Skin epidermis (tissue), 12 donors: ENCODE measurements around the gene ENO1.
"Not testable (repeated sequence)": the region's sequence is repeated elsewhere in the genome, so short reads cannot be mapped to it uniquely, and the experiment has no call there.

Experiments used
- H3K27ac ChIP-seq, 21 experiments: fragments of 200-600 bp; sonication (generic) in 11 of 21; one replicate each; pipeline ENCODE4 v1.5.0; 2020; ENCODE audit warnings: mild to moderate bottlenecking in 3 of 21, inconsistent platforms in 2 of 21, moderate library complexity in 2 of 21
- H3K4me3 ChIP-seq, 7 experiments: fragments of 200-600 bp; sonication (generic) in 2 of 7; one replicate each; pipeline ENCODE4 v1.5.0; 2020; ENCODE audit warnings: inconsistent platforms in 2 of 7, mild to moderate bottlenecking in 2 of 7, moderate library complexity in 1 of 7

Gene ENO1

DNA sequence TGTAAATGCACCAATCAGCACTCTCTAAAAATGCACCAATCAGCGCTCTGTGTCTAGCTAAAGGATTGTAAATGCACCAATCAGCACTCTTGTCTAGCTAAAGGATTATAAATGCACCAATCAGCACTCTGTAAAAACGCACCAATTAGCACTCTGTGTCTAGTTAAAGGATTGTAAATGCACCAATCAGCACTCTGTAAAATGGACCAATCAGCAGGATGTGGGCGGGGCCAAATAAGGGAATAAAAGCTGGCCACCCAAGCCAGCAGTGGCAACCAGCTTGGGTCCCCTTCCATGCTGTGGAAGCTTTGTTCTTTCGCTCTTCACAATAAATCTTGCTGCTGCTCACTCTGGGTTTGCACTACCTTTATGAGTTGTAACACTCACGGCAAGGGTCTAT lies 19.9 kb upstream of the ENO1 start:
- H3K4me3 ChIP-seq: not testable (repeated sequence)
- H3K27ac ChIP-seq: peak overlapping the region in 8 of 21 experiments; percentile 6 to 69 (median 48)

DNA sequence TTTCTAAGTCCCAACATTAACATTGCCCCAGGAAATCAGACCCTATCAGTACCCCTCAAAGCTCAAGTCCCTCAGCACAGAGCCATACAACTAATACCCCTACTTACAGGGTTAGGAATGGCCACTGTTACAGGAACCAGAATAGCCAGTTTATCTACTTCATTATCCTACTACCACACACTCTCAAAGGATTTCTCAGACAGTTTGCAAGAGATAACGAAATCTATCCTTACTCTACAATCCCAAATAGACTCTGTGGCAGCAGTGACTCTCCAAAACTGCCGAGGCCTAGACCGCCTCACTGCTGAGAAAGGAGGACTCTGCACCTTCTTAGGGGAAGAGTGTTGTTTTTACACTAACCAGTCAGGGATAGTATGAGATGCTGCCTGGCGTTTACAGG lies 19.0 kb upstream of the ENO1 start:
- not testable (repeated sequence) for H3K4me3 ChIP-seq
- peak overlapping the region in 8 of 21 experiments; percentile 4 to 69 (median 48) for H3K27ac ChIP-seq

DNA sequence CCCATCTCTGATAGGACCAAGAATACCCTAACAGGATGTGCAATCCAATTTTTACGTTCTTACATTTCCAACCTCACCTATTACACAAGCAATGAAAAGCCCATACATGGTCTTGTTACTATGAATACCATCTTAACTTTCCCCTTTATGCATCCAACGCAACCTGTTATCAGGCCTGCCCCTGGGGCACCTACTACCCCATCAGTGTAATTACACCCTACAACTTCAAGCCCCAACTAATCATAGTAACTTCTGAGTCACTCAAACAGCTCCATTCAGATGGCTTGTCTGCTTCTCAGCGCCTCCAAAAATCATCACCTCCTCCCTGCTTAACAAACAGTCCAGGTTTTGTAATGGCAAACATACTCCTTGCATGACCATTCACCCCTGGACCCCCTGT lies 18.3 kb upstream of the ENO1 start:
- peak overlapping the region in 7 of 21 experiments; percentile 15 to 50 (median 34) for H3K27ac ChIP-seq
- H3K4me3 ChIP-seq: not testable (repeated sequence)

DNA sequence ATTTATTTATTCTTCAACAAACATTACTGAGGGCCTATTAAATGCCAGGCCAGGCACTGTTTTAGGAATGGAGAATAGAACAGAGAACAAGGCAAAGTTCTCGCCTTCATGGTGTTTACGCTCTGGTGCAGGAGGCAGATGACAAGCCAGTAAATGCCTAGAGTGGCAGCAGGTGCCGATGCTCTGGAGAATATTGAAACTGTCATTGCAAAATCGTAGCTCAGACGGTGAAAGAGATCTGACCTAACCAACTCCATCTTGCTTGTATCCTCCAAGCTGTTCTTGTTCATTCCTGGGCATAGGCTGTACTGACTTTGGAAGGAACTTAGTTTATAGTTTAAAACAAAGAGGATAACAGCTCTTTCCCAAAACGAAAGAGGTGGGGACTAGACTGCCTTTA lies 13.5 kb upstream of the ENO1 start:
- Histone ChIP-seq H3K4me3 (no peak overlapping the region), H3K27ac (no peak overlapping the region)

DNA sequence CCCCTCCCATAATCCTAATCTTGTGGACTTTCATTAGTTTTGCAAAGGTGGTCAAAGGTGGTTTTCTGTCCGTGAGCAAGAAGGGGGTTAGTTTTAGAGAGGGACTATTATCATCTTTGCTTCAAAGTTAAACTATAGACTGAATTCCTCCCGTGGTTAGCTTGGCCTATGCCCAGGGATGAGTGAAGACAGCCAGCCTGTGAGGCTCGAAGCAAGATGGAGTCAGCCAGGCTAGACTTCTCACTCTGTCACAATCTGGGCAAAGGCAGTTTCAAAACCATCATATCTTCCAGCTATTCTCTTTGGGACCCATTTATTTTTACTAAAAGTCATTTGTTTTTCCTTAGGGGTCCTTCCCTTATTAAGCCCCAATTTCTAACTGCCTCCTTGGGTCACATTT lies 12.9 kb upstream of the ENO1 start:
- H3K27ac ChIP-seq: no peak overlapping the region
- no peak overlapping the region for H3K4me3 ChIP-seq

DNA sequence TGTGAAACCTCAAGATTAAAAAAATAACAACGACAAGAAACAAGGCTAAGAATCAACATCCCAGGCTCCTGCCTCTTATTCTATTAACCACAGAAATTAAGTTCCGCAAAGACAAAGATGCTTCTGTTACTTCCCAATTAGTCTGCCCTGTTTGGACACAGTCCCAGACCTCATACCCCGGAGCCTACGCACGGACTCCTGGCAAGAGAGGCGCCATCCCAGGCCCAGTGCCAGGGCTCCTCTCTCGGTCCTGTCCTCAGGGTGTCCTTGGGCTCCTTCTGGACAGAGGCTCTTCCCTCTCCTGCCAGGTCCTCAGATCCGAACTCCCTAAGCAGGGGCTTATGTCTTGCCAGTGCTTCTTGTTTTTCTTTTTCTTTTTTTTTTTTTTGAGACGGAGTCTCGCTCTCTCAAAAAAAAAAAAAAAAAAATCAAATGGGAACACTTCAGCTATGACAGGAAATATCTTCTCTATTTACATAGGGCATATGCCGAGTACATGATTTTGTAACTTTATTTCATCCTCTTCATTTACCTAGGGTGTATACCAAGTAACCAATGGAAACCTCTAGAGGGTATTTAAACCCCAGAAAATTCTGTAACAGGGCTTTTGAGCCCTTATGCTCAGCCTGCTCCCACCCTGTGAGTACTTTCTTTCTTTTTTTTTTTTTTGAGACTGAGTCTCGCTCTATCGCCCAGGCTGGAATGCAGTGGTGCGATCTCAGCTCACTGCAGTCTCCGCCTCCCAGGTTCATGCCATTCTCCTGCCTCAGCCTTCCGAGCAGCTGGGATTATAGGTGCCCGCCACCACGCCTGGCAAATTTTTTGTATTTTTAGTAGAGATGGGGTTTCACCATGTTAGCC lies 11.7 kb upstream of the ENO1 start:
- no peak overlapping the region for H3K4me3 ChIP-seq
- H3K27ac ChIP-seq: peak overlapping the region in 8 of 21 experiments; percentile 9 to 65 (median 47)

DNA sequence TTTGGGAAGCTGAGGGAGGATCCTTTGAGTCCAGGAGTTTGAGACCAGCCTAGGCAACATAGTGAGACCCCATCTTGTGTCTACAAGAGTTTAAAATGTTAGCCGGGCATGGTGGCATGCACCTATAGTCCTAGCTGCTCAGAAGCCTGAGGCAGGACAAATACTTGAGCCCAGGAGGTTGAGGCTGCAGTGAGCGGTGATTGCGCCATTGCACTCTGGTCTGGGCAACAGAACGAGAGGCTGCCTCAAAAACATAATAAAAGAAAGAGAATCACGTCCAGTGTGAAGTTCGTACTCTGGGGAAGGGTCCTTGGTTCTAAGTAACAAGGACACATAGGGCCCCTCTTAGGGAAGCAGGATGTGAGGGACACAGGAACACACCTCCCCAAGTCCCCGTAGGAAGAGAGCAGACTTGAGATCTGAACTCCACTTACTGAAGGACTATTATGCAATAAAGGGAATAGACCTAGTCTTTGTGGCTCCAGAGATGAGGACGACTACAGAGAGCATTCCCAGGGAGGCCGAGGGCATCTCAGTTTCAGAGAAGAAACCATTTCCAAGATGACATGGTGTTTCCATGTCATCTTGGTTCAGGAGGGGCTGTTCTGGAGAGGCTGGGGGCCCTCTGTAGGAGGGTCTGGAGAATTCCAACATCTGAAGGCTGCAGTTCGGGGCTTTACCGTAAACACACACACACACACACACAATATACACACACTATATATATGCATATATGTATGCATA lies 10.8 kb upstream of the ENO1 start:
- Histone ChIP-seq H3K27ac (peak overlapping the region in 10 of 21 experiments; percentile 3 to 64 (median 37)), H3K4me3 (no peak overlapping the region)

DNA sequence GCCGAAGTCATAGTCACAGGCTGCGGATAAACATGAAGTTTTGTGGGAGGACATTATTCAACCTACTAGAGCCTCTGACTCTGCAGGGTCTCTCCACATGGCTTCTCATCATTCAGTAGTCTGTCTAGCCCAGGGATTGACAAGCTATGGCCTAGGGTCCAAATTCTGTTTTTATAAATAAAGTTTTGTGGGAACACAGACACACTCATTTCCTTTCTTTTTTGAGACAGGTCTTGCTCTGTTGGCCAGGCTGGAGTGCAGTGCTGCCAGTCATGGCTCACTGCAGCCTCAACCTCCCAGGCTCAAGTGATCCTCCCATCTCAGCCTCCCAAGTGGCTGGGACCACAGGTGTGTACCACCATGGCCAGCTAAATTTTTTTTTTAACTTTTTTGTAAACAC lies 8.1 kb upstream of the ENO1 start:
- no peak overlapping the region for H3K27ac ChIP-seq
- no peak overlapping the region for H3K4me3 ChIP-seq

DNA sequence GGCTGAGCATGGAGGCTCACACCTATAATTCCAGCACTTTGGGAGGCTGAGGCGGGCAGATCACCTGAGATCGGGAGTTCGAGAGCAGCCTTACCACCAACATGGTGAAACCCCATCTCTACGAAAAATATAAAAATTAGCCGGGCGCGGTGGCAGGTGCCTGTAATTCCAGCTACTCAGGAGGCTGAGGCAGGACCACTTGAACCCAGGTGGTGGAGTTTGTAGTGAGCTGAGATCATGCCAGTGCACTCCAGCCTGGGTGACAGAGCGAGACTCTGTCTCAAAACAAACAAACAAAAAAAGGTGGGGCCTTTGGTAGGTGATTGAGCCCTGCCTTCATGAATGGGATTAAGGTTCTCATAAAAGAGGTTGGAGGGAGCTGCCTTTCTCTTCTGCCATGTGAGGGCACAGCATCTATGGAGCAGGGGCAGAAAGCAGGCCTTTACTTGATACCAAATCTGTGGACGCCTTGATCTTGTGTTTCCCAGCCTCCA lies 7.6 kb upstream of the ENO1 start:
- not testable (repeated sequence) for H3K27ac ChIP-seq, H3K4me3 ChIP-seq

DNA sequence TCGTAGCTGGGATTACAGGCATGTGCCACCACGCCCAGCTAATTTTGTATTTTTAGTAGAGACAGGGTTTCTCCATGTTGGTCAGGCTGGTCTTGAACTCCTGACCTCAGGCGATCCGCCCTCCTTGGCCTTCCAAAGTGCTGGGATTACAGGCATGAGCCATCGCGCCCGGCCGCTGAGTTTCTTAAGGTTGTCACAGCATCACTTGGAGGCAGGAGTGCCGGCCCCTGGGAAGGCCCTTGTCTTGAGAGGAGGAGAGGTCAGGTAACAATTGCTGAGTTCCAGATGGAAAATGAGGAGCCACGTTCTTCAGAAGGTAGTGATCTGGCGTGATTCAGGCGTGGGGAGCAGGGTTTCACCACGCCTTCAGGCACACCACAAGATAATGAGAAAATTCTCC lies 5.6 kb upstream of the ENO1 start:
- not testable (repeated sequence) for H3K4me3 ChIP-seq, H3K27ac ChIP-seq

DNA sequence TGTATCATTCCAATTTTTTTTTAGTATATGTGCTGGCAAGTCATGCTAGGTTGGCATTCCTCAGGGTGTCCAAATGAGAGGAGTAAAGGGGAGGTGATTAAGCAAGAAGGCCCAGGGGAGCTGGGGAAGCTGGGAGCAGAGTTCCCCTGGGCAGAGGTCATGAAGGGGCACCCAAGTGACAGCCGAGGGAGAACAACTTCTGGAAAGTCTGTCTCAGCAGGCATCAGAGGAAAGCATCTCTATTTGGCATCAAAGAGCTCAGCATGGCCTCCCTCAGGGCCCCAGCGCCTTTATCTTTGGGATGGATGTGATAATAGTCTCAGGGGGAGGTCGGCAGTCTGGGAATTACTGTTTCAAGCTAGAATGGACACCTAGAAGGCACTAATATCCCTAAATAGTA lies 5.0 kb upstream of the ENO1 start:
- Histone ChIP-seq H3K4me3 (no peak overlapping the region), H3K27ac (no peak overlapping the region)

DNA sequence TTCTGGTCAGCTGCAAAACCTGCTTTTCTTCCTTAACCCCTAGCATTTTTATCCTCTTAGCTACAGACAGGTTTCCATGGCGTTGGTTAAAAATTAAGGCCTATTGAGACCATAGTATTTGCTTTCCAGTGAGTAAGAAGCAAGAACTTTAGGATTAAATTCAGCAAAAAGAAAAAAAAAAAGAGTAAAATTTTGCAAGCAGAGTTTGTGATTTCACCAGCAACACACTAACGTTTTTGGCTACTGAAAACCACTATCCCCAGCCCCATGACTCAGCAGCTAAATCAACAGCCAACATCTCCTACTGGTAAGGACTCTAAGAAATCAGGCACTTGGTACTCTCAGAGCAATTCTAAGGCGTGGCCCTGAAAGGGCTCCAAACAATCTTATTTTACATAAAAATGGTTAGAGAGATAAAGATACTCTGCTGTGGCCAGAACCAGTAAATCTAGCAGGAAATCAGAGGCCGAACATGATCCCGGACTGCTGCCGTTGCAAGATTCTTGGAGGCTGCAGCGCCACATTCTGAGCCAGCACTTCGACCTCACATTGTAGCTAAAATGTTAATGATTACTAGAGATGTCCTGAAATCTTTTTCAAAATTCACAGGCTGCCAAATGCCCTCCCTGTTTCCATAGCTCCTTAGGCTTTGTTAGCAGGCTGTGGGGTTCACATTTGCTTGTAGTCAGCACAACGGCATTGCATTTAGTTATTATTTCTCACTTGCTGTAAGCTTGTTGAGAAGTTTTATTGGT lies 1.6 kb upstream of the ENO1 start:
- H3K27ac ChIP-seq: peak overlapping the region in 20 of 21 experiments; percentile 22 to 100 (median 98)
- H3K4me3 ChIP-seq: peak overlapping the region in 2 of 7 experiments; percentile 80 to 89

DNA sequence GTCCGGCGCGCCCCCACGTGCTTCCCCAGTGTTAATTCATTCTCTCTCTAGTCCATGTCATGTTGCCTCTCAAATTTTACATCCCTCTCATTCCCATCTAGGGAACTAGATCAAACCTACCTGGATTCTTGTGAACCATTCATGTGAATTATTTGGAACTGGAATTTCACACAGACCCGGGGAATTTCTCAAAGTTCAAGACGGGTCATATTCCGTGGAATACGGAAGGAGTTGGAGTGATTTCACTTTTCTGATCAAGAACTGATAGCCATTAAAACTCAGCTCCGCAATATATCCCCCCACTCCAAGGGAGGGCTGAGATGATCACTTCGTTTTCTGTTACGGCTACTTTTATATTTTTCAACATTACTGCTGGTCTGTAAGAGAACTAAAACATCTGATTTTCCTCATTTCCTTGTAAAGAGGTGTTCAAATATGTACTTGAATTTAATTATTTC lies 1.0 kb upstream of the ENO1 start:
- Histone ChIP-seq H3K4me3 (peak overlapping the region; percentile 55 to 98 (median 89)), H3K27ac (peak overlapping the region; percentile 89 to 100 (median 98))

DNA sequence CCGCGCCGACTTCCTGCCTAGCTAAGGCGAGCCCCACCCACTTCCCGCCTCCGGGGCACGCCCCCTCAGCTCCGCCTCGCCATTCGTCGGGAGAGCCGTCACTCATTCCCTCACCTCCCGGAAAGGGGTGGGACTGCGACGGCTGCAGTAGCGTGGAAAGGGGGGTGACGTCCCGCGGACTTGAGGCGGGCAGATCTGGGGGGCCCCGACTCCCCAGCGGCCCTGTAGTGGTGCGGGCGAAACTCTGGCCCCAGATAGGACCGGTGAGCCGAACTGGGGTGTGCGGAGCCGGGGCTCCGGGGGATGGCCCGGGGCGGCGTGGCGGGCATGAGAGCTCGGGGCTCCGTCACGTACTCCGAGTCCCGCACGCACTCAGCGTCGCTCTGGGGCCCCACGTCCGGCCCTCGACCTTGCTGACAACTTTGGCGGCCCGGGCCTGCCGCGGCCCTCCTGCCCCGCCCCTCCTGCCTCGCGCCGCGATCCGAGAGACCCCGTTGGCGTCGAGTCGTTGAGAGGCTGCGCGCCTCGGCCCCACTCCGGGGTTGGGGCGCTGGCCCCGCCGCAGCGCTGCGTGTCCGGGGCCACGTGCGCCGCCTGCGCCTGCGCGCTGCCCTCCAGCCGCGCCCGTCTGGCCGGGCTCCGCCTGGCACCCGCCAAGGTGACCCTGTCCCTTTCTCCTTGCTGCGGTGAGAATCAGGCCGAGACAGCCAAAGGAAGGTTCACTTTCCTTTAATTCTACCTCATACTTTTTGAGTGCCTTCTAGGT lies 395 bp upstream of the ENO1 start:
- Histone ChIP-seq H3K27ac (peak overlapping the region; percentile 89 to 100 (median 98)), H3K4me3 (peak overlapping the region; percentile 55 to 98 (median 89))

DNA sequence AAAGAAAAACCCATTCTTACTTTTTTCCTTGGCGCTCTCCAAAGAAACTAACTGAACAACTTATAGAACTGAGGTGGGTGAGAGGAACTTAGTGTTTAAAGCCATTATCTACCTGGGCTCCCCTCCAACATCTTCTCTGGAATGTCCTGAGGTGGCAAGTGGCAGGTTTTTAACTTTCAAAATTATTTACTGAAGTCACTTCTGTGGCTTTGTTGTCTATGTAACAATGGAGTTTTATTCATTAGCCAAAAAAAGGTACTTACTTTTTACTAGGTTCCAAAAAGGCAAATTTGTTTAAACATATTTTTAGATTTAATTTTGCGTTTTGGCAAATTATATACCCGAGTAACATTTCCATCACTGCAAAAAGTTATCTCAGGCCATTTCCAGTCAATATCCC lies 2.4 kb downstream of the ENO1 start:
- Histone ChIP-seq H3K4me3 (peak overlapping the region in 4 of 7 experiments; percentile 55 to 90 (median 84)), H3K27ac (peak overlapping the region in 18 of 21 experiments; percentile 9 to 100 (median 97))

DNA sequence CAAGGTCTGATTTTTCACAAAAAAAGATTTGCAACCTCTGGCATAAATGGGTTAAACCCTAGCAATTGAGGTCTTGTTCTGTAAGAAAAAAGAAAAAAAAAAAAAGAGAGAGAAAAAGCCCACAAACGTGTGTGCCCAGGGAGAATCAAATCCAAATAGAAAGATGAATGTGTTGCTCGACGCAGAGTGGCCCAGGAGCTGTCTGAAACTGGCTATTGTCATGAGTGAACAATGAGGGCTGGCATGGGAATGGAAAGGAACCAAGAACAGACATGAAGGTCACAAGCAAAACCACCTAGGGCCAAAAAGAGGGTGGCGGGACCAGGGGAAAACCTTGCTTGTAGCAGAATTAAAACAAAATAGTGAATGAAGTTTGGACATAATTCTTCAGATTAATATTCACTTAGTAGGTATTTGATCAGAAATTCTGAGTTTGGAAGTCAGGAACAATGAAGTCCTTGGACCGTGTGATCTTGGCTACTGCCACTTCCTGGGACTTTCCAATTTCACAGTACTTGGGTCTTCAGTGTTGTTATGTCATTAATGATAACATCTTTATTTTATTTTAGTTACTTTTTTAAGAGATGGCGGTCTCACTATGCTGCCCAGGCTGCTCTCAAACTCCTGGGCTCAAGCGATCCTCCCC lies 3.1 kb downstream of the ENO1 start:
- Histone ChIP-seq H3K4me3 (peak overlapping the region in 3 of 7 experiments; percentile 55 to 89 (median 80)), H3K27ac (peak overlapping the region in 19 of 21 experiments; percentile 9 to 99 (median 62))

DNA sequence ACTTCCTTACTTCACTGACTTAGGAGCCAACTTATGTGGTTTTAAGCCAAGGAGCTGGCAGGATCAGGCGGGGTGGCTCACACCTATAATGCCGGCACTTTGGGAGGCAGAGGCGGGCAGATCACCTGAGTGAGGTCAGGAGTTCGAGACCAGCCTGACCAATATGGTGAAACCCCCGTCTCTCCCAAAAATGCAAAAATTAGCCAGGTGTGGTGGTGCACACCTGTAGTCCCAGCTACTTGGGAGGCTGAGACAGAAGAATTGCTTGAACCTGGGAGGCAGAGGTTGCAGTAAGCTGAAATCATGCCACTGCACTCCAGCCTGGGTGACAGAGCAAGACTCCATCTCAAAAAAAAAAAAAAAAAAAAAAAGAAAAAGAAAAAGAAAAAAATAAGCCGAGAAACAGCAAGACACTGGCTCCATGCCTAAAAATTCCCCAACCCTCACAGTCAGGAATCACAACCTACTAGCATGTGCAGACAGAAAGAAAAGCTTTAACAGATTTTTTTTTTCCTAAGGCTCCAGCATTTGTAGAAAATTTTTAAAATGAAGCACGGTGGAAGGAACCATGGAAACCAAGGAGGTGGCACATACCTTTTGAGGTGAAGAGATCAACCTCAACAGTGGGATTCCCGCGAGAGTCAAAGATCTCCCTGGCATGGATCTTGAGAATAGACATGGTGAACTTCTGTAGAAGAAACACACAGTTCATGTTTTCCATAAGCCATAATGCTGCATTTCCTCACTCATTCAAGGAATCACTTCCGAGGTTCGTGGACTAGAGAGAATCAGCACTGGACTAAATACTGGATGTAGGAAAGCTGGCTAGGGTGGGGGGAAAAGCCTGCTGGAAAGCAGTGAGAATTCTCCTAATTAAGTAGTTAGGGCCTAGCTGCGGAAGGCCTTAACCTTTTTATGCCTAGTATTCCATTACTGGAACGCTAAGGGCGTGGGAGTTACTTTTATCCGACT lies 4.0 kb downstream of the ENO1 start:
- Histone ChIP-seq H3K4me3 (peak overlapping the region in 2 of 7 experiments; percentile 6 to 55), H3K27ac (peak overlapping the region in 19 of 21 experiments; percentile 25 to 99 (median 71))
